Measurements from ENCODE around the gene SPATA16.
"Not testable (repeated sequence)": the region's sequence is repeated elsewhere in the genome, so short reads cannot be mapped to it uniquely, and the experiment has no call there.

SPATA16 gene, protein sequence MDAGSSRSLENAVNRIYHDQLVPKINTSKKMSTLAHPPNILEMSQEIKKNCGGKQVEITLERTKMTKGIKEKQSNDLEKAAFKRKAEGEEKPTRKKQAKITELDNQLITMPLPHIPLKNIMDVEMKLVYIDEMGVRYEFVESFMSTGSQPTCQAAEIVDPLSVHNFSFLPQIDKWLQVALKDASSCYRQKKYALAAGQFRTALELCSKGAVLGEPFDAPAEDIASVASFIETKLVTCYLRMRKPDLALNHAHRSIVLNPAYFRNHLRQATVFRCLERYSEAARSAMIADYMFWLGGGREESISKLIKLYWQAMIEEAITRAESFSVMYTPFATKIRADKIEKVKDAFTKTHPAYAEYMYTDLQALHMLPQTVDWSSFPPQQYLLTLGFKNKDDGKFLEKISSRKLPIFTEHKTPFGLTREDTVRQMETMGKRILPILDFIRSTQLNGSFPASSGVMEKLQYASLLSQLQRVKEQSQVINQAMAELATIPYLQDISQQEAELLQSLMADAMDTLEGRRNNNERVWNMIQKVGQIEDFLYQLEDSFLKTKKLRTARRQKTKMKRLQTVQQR

DNA sequence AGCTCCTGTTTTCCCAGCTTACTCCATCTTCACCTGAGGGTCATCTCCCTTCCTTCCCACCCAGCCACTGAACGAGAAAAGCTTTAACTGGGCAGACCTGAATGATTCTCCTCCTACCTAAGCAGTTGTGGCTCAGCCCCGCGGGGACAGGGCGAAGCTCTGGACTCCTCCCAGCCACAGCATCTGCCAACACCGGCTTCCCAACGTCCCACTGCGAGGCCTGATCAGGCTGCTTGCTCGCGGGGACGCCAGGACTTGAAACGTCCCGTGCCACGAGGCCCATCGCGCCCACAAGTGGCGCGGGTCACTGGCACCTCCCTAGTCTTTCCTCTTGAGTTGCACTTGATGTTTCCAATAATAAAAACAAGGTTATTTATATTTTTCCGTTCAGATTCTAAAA lies at the start of gene SPATA16:
Gene SPATA16, minus strand, starts transcription at position 250 of the 400 bp plus-strand sequence. CDS start 23,504 bp downstream, outside the sequence.
- no peak for DNase-seq

DNA sequence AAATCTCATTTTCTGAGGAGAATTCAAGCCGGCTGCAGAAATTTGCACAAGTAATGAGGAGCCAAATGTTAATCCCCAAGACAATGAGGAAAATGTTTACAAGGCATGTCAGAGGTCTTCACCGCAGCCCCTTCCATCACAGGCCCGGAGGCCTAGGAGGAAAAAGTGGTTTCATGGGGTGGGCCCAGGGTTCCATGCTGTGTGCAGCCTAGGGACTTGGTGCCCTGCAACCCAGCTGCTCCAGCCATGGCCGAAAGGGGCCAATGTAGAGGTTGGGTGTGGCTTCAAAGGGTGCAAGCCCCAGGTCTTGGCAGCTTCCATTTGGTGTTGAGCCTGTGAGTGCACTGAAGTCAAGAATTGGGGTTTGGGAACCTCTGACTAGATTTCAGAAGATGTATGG lies 42.0 kb upstream of the SPATA16 start:
- DNase-seq: not testable (repeated sequence)

DNA sequence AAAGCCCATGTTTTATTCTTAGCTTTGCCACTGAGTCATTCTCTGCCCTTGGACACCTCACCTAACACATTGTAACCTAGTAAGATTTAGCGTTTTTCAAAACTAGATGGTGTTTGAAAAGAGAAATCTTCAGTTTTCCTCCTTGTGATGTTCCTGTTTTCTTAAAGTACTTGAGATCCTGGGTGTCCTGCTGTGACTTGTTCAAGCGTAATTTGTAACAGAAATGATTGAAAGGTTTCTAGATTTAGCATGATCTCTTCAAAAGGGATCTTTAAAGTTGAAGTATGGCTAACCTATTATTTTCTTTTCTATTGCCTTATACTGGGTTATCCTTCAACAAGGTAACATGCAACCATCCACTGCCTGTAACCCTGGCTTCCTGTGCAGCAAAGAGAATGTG lies 32.6 kb upstream of the SPATA16 start:
- DNase-seq: no peak

DNA sequence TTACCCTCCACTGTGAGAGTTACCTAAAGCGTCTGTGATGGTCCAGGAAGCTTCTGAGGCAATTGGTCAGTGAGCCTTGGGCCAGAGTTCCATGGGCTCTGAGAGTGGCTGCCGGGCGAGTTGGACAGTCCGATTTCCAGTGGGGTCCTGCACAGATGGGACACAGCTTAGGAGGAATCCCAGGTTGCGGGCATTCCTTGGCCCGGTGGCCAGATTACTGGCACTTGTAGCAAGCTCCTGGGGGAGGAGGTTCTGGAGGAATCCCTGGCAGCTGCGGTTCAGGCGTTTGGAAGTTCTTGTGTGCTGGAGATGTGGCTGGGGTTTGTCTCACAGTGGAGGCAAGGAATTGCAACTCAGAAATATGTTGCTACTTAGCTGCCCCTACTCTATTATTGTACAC lies 18.1 kb upstream of the SPATA16 start:
- not testable (repeated sequence) for DNase-seq

DNA sequence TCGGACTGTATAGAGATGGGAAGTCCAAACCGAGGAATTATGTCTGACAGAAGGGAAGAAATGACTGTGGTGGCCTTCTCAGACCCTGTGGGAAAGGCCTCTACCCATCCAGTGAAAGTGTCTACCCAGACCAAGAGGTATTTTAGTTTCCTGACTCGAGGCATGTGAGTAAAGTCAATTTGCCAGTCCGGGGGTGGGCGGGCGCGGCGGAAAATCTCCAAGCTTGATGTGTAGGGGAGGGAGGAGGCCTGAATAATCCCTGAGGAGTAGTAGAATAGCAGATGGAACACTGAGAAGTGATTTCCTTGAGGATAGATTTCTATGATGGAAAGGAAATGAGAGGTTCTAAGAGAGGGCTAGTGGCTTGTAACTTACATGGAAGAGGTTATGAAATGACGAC lies 15.5 kb upstream of the SPATA16 start:
- DNase-seq: not testable (repeated sequence)

DNA sequence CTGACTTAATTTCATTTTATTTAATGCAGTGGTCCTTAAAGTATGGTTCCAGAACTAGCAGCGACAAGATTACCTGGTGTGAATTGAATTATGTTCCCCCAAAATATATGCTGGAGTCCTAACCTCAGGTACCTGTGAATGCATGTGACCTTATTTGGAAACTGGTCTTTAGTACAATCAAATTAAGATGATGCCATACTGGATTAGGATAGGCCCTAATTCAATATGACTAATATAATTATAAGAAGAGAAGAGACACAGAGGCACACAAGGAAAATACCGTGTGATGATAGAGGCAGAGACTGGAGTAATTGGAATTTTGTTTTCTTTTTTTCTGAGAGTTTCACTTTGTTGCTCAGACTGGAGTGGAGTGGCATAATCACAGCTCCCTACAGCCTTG lies 12.6 kb upstream of the SPATA16 start:
- no peak for DNase-seq

DNA sequence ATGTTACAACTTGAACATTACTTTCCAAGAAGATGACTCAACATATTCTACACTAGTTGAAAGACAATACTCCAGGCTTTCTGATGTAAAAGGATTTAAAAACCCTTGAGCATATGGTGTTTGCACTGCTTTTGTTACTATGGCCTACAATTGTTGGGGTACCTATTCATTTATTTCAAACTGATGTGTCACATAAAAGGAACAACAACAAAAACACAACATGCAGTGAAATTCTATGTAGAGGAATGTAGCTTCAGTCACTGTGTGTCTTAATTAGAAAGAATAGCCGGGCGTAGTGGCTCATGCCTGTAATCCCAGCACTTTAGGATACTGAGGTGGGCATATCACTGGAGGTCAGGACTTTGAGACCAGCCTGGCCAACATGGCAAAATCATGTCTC lies 1.6 kb downstream of the SPATA16 start:
- DNase-seq: no peak

DNA sequence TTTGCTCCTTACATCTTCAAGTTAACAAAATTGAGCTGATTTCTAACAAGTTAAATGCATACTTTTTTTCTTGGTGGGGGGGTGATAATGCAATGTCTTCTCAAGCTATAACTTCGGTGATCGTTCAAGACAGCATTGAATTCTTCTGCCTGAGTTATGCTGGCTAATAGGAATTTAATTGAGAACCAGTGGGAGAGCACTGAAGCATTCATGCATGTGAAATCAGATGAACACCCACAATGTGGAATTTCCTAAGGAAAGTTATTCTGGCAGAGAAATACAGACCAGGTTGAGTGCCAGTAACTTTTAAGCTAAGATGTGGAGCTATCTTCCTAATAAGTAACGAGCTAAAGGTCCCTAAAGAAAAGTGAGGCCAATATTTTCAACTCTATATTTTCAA lies 3.0 kb downstream of the SPATA16 start:
- no peak for DNase-seq

DNA sequence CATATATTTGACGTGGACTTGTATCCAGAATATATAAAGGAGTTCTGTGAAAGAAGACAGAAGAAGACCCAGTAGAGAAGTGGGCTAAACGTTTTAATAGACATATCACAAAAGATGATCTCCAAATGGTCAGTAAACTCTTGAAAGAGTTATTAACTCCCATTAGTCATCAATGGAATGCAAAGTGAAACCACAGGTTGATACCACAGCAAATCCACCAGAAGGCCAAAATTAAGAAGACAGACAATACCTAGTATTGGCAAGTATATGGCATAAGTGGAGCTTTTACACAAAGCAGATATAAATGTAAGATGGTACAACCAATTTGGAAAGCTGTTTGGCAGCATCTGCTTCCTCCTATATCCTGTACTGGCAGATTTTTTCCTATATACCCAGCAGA lies 6.0 kb downstream of the SPATA16 start:
- no peak for DNase-seq

DNA sequence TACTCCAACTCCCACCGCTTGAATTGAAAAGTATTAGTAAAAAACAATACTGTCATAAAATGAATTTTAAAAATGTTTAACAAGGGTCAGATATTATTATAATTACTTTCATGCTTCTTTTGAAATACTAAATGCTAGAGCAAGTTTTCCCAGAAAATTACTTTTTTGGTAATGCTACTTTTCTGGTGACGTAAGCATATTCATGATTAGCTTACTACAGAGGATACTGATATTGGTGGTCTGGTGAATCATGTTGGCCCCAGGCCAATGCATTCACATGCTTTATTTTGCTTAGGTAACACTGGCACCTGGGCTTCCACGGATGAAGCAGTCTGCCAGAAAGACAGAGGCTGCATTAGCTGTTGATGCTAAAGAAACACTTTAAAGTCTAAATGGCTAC lies 12.4 kb downstream of the SPATA16 start:
- DNase-seq: no peak

DNA sequence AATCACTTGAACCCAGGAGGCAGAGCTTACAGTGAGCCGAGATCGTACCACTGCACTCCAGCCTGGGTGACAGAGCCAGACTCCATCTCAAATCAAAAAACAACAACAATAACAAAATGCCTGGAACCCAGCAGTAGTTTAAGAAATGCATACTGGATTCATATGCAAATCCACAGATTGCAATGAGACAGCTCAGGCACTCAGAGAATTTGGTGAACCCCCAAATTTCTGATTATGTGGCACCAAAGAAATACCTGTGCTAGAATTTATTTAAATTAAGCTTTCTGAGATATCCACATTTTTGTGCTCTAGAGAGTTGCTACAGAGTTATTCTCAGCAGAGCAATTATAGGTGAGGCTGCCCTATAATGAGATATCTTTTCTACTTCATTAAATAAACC lies 29.7 kb downstream of the SPATA16 start:
- DNase-seq: no peak

DNA sequence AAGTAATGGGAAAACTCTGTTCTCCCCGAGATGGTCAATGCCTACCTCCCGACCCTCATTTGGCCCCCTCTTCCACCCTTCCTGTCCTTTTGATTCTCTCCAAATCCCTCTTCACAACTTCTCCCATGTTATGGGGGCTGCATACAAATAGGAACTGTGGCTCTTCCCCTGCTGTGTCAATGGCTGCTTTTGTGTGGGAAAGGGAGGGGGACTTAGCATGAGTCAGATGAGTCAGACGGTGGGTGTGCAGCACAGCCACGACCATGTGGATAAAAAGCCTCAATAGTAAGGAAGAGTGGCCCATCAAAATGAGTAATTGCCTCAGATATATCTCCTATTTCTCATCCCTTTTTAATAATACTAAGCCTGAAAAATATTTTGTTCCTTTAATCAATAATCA lies 31.9 kb downstream of the SPATA16 start:
- DNase-seq: no peak

DNA sequence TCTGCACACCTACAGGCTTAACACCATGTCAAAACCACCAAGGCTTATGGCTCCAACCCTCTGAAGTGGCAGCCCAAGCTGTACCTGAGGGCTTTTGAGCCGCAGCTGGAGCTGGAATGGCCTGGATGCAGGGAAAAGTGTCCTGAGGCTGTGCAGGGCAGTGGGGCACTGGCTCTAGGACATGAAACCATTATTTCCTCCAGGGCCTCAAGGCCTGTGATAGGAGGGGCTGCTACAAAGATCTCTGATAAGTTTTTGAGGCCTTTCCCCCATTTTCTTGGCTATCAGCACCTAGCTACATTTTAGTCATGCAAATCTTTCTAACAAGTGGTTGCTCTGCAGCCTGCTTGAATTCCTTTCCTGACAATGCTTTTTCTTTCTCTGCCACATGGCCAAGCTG lies 37.6 kb downstream of the SPATA16 start:
- DNase-seq: no peak

DNA sequence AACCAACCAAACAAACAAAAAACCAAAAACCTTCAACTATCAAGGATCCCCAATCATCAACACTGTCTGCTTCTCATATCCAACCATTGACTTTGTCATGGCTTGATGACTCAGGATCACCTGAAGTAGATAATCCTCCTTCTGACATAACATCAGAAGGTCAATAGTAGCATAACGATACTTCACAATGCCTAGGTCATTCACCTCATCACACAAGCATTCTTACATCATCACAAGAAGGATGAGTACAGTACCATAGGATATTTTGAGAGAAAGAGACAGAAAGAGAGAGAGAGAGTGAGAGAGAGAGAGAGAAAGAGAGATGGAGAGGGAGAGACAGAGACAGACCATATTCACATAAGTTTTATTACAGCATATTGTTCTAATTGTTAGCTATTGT lies 42.1 kb downstream of the SPATA16 start:
- DNase-seq: no peak

DNA sequence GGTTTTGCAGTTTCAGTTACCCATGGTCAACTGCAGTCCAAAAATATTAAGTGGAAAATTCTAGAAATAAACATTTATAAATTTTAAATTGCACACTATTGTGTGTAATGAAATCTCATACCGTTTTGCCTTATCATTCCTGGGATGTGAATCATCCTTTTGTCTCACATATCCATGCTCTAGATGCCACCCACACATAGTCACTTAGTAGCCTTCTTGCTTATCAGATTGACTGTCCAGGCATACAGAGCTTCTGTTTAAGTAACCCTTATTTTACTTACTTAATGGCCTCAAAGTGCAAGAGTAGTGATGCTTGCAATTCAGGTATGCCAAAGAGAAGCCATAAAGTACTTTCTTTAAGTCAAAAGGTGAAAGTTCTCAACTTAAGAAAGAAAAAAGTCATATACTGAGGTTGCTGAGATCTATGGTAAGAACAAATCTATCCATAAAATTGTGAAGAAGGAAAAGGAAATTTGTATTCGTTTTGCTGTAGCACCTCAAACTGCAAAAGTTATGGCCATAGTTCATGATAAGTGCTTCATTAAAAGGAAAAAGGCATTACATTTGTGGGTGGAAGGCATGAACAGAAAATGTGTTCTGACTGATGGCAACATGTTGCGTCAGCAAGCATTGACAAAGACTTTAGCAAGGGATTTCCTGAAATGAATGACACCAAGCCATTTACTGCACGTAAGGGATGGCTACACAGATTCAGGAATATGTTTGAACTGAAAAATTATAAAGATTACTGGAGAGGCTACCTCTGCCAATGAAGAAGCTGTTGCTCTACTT lies 43.8 kb downstream of the SPATA16 start:
- DNase-seq: no peak

DNA sequence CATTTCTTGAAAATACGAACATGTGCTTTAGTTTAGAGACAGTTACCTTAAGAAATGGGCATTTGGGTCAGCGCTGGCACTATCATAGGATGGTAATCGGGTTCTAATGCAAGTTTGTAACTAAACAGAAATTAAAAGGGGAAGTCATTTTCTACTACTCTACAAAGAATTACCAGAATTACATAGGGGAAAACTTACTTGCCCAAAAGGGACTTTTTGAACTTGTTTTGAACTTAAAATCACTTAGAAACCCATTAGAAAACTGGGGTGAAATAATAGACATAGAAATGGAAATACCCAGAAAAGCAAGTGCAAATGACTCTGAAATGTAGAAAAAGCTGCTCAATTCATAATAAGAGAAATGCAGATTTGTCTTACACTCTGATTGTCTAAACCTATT lies 44.9 kb downstream of the SPATA16 start:
- DNase-seq: no peak

DNA sequence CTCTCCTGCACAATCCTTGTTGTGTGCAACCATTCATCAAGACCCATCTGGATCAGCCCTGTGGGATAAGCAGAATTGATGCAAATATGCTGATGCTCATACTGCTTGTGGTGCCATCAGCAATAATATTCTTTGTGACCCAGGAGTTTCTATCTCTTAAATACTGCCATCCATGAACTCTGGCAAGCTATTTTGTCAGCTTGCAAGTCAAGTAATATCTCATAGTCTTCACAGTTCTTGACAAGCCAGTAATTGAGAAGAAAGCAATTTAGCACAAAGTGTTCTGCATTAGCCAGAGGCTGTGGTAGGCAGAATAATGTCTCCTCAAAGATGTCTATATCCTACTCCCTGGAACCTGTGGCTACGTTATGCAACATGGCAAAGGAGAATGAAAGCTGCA lies 49.0 kb downstream of the SPATA16 start:
- DNase-seq: no peak

DNA sequence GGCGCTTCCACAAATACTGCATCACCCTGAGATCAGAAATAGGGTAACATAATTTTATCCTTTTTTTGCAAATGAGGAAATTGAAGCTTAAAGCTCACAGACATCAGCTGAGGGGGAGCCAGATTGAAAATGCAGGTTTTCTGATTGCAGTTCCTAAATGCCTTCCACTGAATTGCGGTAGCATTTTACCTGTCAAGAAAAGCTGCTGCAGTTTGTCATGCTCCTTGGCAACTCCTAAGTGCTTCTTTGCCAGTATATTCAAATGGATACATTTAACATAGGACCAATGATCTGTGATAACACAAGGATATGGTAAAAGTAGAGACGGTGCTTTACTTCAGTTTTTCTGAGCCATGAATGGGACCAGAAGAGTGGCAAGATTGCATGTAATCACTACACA lies 50.5 kb downstream of the SPATA16 start:
- no peak for DNase-seq

DNA sequence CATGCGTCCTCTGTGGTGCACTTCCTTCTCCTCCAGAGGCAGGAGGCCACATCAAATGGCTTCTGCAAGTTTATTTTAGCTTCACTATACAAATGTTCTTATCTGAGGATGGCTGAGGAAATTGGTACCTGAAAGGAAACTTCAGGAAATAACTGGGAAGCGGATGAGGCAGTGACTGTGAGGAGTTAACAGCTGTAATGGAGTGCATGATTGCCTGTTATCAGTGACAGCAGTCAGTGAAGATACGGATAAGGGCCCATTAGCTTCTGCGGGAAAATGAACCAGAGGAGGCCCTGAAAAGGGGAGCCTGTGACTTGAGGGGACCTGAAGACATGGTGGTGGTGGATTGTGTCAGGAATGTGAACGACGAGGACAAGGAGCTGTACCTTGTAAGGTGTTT lies 51.8 kb downstream of the SPATA16 start:
- no peak for DNase-seq

DNA sequence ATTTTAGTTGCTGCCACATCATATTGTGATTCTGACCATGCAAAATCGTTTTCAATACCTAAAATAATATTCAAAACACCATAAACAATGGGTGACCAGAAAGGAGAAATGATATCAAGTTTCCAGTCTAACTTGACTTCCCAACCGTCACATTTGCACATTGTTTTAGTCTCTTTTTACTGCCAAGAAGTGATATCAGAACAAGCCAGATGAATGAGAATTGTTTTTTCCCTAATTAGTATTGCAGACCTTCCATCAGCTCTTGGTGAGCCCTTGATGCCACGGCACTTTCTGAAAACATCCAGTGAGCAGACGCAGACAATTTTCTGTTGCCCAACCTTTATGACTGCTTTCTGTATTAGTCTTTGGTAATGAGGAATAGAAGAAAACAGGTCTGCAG lies 62.5 kb downstream of the SPATA16 start:
- no peak for DNase-seq

DNA sequence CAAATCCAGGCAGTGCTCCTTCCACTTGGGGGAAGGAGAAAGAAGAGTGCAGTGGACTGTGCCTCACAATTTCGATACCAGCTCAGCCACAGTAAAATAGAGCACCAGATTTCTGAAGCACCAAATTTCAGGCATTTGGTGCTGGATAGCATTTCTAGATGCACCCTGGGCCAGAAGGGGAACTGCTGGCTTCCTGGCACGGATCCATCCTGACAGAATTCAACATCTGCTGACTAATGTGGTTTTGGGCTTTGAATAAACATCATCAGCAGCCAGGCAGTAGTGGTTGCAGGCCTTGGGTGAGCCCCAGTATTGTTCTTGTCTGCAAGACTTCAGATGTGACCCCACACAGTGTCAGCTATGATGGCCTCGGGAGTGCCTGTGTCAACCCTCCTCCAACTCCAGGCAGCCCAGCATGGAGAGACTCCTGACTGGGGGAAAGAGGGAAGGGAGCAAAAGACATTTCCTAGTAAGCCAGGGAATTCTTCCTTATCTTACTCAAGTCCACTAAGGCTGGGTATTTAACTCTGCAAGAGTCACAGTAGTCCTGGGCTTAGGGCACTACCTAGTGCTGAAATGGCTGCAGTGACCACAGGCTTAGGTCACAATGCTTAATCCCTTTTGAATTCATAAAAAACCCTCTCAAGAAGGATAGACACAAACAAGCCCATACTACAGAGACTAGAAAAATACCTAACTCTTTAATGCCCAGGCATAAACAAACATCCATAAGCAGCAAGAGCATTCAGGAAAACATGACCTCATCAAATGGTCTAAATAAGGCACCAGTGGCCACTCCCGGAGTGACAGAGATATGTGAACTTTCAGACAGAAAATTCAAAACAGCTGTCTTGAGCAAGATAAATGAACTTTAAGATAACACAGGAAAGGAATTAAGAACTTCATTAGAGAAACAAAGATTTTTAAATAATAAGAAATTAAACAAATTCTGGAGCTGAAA lies 74.7 kb downstream of the SPATA16 start:
- no peak for DNase-seq

DNA sequence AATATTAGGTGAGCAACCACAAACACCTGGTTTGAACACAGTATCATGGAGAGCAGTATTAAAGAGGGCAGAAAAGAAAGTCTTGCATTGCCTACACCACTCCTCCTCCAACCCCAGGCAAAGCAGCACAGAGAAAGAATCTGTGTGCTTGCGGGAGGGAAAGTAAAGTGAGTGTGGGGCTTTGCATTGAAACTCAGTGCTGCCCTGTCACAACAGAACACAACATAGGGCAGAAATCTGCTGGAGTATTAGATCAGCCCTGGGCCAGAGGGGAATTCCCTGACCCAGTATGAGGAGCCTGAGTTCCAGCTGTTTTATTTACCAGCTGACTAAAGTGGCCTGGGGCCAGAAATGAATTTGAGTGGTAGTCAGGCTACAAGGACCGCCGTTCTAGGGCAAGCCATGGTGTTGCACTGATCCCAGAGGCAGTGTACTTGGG lies 75.5 kb downstream of the SPATA16 start:
- DNase-seq: no peak

DNA sequence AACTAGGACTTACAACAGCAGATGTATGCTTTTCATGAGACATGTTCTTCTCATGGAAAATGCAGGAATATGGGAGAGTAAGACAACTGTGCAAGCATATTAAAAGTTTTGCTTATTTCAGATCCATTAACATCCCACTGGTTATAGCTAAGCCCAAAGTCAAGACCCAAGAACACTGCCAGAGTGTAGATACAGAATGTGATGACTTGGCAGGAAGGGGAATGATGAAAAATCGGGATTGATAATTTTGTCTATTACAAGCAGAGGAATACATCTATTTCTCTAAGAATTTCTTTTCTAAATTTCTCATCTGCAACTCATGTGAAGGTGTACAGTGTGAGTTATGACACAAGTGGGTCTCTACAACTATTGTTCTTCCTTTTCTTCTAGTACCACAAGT lies 76.4 kb downstream of the SPATA16 start:
- no peak for DNase-seq
